Measurements from ENCODE around the gene NT5C2.
"Not testable (repeated sequence)": the region's sequence is repeated elsewhere in the genome, so short reads cannot be mapped to it uniquely, and the experiment has no call there.

NT5C2 gene

GRCh38 chr10:103163766-103164403 is 29.2 kb downstream of the NT5C2 start:
- not testable (repeated sequence) for DNase-seq (ENCODE audit: low spot score)

DNA sequence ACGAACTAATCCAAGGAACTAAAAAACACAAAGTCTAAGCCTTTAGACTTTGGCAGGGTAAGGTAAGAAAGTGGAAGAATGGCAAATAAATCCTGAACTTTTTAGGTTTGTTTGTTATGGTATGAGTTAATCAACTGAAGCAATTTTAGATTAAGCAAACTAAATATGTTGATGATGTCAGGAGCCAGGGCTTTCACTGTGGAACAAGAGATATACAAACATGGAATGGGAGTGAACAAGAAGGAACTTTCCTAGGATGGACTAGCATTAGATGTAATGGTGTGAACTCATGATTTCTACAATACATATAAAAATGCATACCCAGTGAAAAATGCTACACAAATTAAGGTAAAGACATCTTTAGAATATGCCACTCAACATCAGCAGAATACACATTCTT is 35.8 kb downstream of the NT5C2 start:
- DNase-seq (ENCODE audit: low spot score): no peak

GRCh38 chr10:103155471-103156085 is 37.5 kb downstream of the NT5C2 start:
- DNase-seq (ENCODE audit: low spot score): no peak

GRCh38 chr10:103154521-103155299 is 38.4 kb downstream of the NT5C2 start:
- DNase-seq (ENCODE audit: low spot score): no peak

GRCh38 chr10:103153302-103154197 is 39.5 kb downstream of the NT5C2 start:
- DNase-seq (ENCODE audit: low spot score): no peak

- DNase-seq (ENCODE audit: low spot score): no peak
These were observed 43.0 kb downstream of the NT5C2 start for GRCh38 chr10:103149991-103150622.

DNA sequence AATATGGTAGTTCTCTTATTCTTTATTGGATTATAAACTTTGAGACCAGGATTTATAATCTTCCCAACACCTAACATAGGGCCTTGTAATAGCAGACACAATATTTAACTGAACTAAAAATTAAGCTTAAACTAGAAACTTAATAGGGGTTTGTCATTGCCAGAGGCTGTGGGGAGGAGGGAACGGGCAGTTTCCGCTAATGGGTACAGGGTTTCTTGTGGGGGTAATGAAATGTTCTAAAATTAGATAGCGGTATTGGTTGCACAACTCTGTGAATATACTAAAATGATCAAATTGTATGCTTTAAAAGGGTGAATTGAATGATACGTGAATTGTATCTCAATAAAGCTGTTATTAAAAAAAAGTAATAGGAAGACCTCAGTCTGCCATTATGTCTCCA is 45.4 kb downstream of the NT5C2 start:
- no peak for DNase-seq (ENCODE audit: low spot score)

DNA sequence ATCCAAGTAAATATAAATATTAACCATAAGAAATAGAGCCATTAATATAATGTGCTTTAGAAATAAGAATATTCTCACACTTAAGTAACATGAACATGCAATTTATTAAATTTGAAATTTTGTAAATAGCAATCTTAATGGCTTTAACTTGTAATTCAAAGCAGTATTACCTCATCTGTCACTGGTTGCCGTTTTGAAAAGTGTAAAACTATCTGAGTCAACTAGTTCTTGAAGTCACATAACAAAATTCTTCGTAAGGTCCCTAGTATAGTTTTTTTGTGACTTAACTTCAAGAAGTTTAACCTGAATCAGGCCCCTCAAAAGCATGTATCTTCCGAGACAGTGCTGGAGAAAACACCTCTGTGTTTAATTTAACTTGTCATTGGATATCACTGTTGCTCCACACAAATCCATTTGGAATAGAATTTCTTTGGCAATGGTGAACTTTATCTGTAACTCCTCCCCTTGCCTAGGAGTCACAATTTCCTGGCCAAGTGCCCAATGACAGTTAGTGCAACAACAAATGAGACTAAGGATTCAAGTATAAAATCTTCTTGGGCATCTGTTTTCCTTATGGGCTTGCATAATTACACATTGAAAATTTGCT is 47.1 kb downstream of the NT5C2 start:
- DNase-seq (ENCODE audit: low spot score): no peak

GRCh38 chr10:103145046-103145445 is 48.0 kb downstream of the NT5C2 start:
- DNase-seq (ENCODE audit: low spot score): no peak

- DNase-seq (ENCODE audit: low spot score): no peak
These were observed 49.0 kb downstream of the NT5C2 start for GRCh38 chr10:103144041-103144440.

GRCh38 chr10:103143641-103144040 is 49.4 kb downstream of the NT5C2 start:
- not testable (repeated sequence) for DNase-seq (ENCODE audit: low spot score)

- no peak for DNase-seq (ENCODE audit: low spot score)
These were observed 51.1 kb downstream of the NT5C2 start for GRCh38 chr10:103141950-103142349.

GRCh38 chr10:103140469-103140868 is 52.6 kb downstream of the NT5C2 start:
- no peak for DNase-seq (ENCODE audit: low spot score)

DNA sequence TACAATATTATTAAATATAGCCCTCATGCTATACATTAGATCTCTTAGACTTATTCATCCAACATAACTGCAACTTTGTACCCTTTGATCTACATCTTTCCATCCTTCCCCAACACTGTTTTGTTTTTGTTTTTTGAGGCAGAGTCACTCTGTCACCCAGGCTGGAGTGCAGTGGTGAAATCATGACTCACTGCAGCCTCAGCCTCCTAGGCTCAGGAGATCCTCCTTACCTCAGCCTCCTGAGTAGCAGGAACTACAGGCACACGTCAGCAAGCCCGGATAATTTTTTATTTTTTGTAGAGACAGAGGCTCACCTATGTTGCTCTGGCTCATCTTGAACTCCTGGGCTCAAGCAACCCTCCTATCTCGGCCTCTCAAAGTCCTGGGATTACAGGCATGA is 53.3 kb downstream of the NT5C2 start:
- no peak for DNase-seq (ENCODE audit: low spot score)

- DNase-seq (ENCODE audit: low spot score): not testable (repeated sequence)
These were observed 57.9 kb downstream of the NT5C2 start for GRCh38 chr10:103135168-103135567.

- no peak for DNase-seq (ENCODE audit: low spot score)
These were observed 62.2 kb downstream of the NT5C2 start for GRCh38 chr10:103130910-103131309.

- not testable (repeated sequence) for DNase-seq (ENCODE audit: low spot score)
These were observed 62.9 kb downstream of the NT5C2 start for GRCh38 chr10:103130180-103130579.

DNA sequence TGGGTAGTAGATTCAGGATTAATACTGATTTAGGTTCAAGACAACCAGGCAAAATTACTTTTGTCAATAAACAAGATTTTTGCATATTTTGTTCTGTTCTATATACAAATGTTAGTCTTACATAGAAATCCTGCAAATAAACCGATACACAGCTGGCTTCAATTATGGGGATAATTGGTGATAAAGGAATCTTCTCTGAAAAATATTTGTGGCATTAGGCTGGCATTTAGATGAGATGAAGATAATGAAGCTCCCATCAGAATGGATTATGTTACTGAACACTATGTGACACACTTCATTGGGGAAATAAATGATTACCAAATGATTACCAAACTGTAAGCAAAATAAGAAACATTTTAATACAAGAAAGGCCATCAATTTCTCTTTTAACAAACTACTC is 65.8 kb downstream of the NT5C2 start:
- no peak for DNase-seq (ENCODE audit: low spot score)

- DNase-seq (ENCODE audit: low spot score): no peak
These were observed 67.5 kb downstream of the NT5C2 start for GRCh38 chr10:103125323-103126267.
